SK-N-SH (cell line): Measurements from ENCODE around the gene ABHD12. TPM values are rescaled to one million over a fixed set of nuclear protein-coding genes. Genes with fewer than 3 reads are reported as not detected.

Experiments used
- CTCF ChIA-PET: fragments of 300-600, 350-600 bp; formaldehyde crosslinking; extraction: SDS; loops from one replicate; lab custom pipeline; 2021; lab: Yijun Ruan, JAX
- POLR2A ChIA-PET: fragments of 350-600 bp; sonication (Branson Sonifier 250); formaldehyde crosslinking; extraction: SDS; loops from one replicate; lab custom pipeline; 2020; ENCODE audit warnings: antibody characterized with exemption, inconsistent platforms; lab: Yijun Ruan, JAX
- DNase-seq: peaks from one replicate; pipeline ENCODE4 v3.0.0; 2012
- H2AFZ ChIP-seq: fragments of 200-600 bp; sonication (generic); 2 replicates; pipeline ENCODE4 v1.8.1; 2016; ENCODE audit warnings: antibody characterized with exemption, mild to moderate bottlenecking, low read depth
- H3F3A ChIP-seq: fragments of 200-600 bp; sonication (generic); replicated peaks from 2 replicates; pipeline ENCODE3; 2016; ENCODE audit warnings: antibody characterized with exemption, mild to moderate bottlenecking; ENCODE audit not compliant: insufficient read depth
- H3K27ac ChIP-seq, 2 experiments: fragments of 200-500 bp in 1 of 2; fragments of 200-600 bp in 1 of 2; sonication (Bioruptor generic) in 1 of 2; sonication (generic), shearing (Covaris generic) in 1 of 2; 2 replicates each; pipeline versions ENCODE4 v1.5.1 to v1.6.1; 2014 to 2016; ENCODE audit warnings: low read depth in 2 of 2, inconsistent platforms in 1 of 2, low read length in 1 of 2, mild to moderate bottlenecking in 1 of 2, mixed read lengths in 1 of 2
- H3K27me3 ChIP-seq: fragments of 200-600 bp; sonication (generic), shearing (Covaris generic); 2 replicates; pipeline ENCODE4 v1.6.1; 2016; ENCODE audit warnings: mixed run types; ENCODE audit not compliant: insufficient read depth
- H3K36me3 ChIP-seq, 2 experiments: fragments of 200-500 bp in 1 of 2; fragments of 200-600 bp in 1 of 2; sonication (Bioruptor generic) in 1 of 2; sonication (generic) in 1 of 2; replicated peaks in 1 of 2; 2 replicates each; pipeline versions ENCODE3 to v1.5.1; 2014 to 2016; ENCODE audit warnings: low read length in 1 of 2, mild to moderate bottlenecking in 1 of 2; ENCODE audit not compliant: insufficient read depth in 2 of 2, control insufficient read depth in 1 of 2
- H3K4me1 ChIP-seq, 2 experiments: fragments of 200-500 bp in 1 of 2; fragments of 200-600 bp in 1 of 2; sonication (Bioruptor generic) in 1 of 2; sonication (generic), shearing (Covaris generic) in 1 of 2; 2 replicates each; pipeline versions ENCODE4 v1.5.1 to v1.6.1; 2014 to 2016; ENCODE audit warnings: low read depth in 1 of 2, low read length in 1 of 2, mixed run types in 1 of 2; ENCODE audit not compliant: insufficient read depth in 2 of 2, control insufficient read depth in 1 of 2
- H3K4me2 ChIP-seq: fragments of 200-600 bp; sonication (generic), shearing (Covaris generic); 2 replicates; pipeline ENCODE4 v1.6.1; 2017; ENCODE audit warnings: mixed run types
- H3K4me3 ChIP-seq, 2 experiments: fragments of 200-500 bp in 1 of 2; fragments of 200-600 bp in 1 of 2; sonication (Bioruptor generic) in 1 of 2; sonication (generic), shearing (Covaris generic) in 1 of 2; 2 replicates each; pipeline versions ENCODE4 v1.5.1 to v1.8.1; 2014 to 2016; ENCODE audit warnings: low read depth in 2 of 2, inconsistent platforms in 1 of 2, low read length in 1 of 2, mild to moderate bottlenecking in 1 of 2, mixed read lengths in 1 of 2, moderate library complexity in 1 of 2
- H3K79me2 ChIP-seq: fragments of 200-600 bp; sonication (generic); 2 replicates; pipeline ENCODE4 v1.8.1; 2017; ENCODE audit warnings: mild to moderate bottlenecking; ENCODE audit not compliant: insufficient read depth
- H3K9ac ChIP-seq: fragments of 200-600 bp; sonication (generic); 2 replicates; pipeline ENCODE4 v1.6.1; 2017; ENCODE audit warnings: mixed run types
- H3K9me2 ChIP-seq: fragments of 200-600 bp; sonication (generic); 2 replicates; pipeline ENCODE4 v1.6.1; 2017; ENCODE audit warnings: mixed run types
- H3K9me3 ChIP-seq: fragments of 200-600 bp; sonication (generic); 2 replicates; pipeline ENCODE4 v1.6.1; 2017; ENCODE audit warnings: mixed run types, mild to moderate bottlenecking, moderate library complexity
- H4K20me1 ChIP-seq: fragments of 200-600 bp; sonication (generic); 2 replicates; pipeline ENCODE4 v1.6.1; 2017; ENCODE audit warnings: mild to moderate bottlenecking, mixed run types; ENCODE audit not compliant: insufficient read depth
- ELF1 ChIP-seq: IDR thresholded peaks from 2 replicates; pipeline ENCODE4 v1.4.0; 2012
- EP300 ChIP-seq, 2 experiments: IDR thresholded peaks; 2 replicates each; pipeline versions ENCODE4 v1.4.0 to v1.6.1; 2012; ENCODE audit warnings: borderline replicate concordance in 1 of 2, low read depth in 1 of 2, low read length in 1 of 2
- GABPA ChIP-seq: IDR thresholded peaks from 2 replicates; pipeline ENCODE4 v1.4.0; 2012; ENCODE audit warnings: low read depth, mild to moderate bottlenecking
- GATA2 ChIP-seq: sonication (generic); formaldehyde crosslinking; IDR thresholded peaks from 2 replicates; pipeline ENCODE4 v1.5.0; 2020; ENCODE audit warnings: mild to moderate bottlenecking, missing genetic modification reagents
- JUND ChIP-seq: IDR thresholded peaks from 2 replicates; pipeline ENCODE4 v1.4.0; 2012
- MXI1 ChIP-seq: IDR thresholded peaks from 2 replicates; pipeline ENCODE4 v1.6.1; 2012; ENCODE audit warnings: mild to moderate bottlenecking, low read depth, low read length, improper control_type of control experiment
- NFIC ChIP-seq: IDR thresholded peaks from 2 replicates; pipeline ENCODE4 v1.4.0; 2012; ENCODE audit warnings: borderline replicate concordance
- NRF1 ChIP-seq: IDR thresholded peaks from 2 replicates; pipeline ENCODE4 v1.6.1; 2012; ENCODE audit warnings: low read depth, mild to moderate bottlenecking, low read length
- POLR2AphosphoS5 ChIP-seq: IDR thresholded peaks from 2 replicates; pipeline ENCODE4 v1.6.1; 2012; ENCODE audit warnings: low read depth, low read length
- RXRA ChIP-seq: IDR thresholded peaks from 2 replicates; pipeline ENCODE4 v1.4.0; 2012; ENCODE audit warnings: low read depth, mild to moderate bottlenecking, borderline replicate concordance
- WGBS: methylation state at CpG from one replicate; pipeline ENCODE4 v1.1.6; 2017; ENCODE audit warnings: low lambda C conversion rate; 5-methylcytosine and 5-hydroxymethylcytosine counted together
- polyA plus RNA-seq, 3 experiments: library from polyadenylated mRNA; depleted of rRNA; stranded (reverse); fragments of >200 nt; gene quantifications; 2 replicates each; pipeline ENCODE4 v1.2.3, GENCODE V29; 2012
- TF ChIP-seq, protein P1 (sequence below): IDR thresholded peaks from 2 replicates; pipeline ENCODE4 v1.4.0; 2012; ENCODE audit warnings: low read depth
- TF ChIP-seq, protein P2 (sequence below): fragments of 150-350 bp; IDR thresholded peaks from 2 replicates; pipeline ENCODE4 v1.6.1; 2017; ENCODE audit warnings: antibody characterized with exemption, low read length, low read depth, borderline replicate concordance
- TF ChIP-seq, protein P3 (sequence below): IDR thresholded peaks from 2 replicates; pipeline ENCODE4; 2012
- TF ChIP-seq, protein P4 (sequence below): IDR thresholded peaks from 2 replicates; pipeline ENCODE4 v1.6.1; 2012; ENCODE audit warnings: mild to moderate bottlenecking, low read depth, low read length, moderate library complexity
- TF ChIP-seq, protein P5 (sequence below): IDR thresholded peaks from 2 replicates; pipeline ENCODE4 v1.4.0; 2012; ENCODE audit warnings: low read depth, borderline replicate concordance

ABHD12 gene
- polyA plus RNA-seq, 1 of the 3 experiments (the other 2 are of a cell fraction): 33.5 TPM

DNA sequence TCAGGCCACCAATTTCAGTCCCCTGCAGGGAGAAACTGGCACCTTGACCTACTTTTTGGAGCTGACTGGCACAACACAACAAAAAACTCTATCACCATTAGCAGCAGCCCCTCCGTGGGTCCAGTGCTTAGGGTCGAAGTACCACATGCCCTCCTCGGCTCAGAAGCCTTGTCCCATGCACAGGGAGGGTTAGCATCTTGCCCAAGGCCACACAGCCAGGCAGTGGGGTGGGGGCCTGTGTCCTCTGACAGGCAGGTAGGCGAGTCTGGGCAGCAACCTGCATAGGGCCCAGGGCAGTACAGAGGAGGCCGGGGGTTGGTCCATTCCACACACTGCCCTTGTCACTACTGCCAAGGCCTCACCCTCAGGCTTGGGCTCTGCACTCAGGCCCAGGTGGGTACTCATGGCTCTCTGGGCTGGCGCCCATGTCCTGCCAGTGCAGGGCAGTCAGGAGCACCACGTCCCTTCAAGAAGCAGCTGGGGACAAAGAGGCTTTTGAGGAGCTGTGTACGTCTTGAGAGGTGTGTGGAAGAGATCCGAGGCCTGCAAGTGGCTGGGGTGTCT, 89.2 kb downstream of the ABHD12 start:
- CTCF ChIA-PET: interaction anchor here (2.4 to 3.0 kb wide), 3 partner anchors 8 to 98 kb away, joined by 9 to 32 read pairs (median 11); no protein-coding TSS in a partner anchor
- Histone ChIP-seq H3K4me2 (no peak overlapping the region), H3K4me3 (no peak overlapping the region), H3K27ac (no peak overlapping the region), H3K9me3 (no peaks in the 10 kb centered on the region), H3K9ac (no peak overlapping the region), H4K20me1 (no peaks in the 10 kb centered on the region; the same call in 1 of the 2 replicates), H2AFZ (no peak overlapping the region), H3K27me3 (no peaks in the 10 kb centered on the region), H3K9me2 (no peaks in the 10 kb centered on the region), H3F3A (peaks cover 7% of the 10 kb centered on the region), H3K79me2 (no peaks in the 10 kb centered on the region)
- 98% methylated on average over 5 of the region's 9 CpGs for WGBS
- no peak for DNase-seq
- POLR2A ChIA-PET: no interaction called here
- TF ChIP-seq RXRA: no peak
- TF ChIP-seq, protein P1, sequence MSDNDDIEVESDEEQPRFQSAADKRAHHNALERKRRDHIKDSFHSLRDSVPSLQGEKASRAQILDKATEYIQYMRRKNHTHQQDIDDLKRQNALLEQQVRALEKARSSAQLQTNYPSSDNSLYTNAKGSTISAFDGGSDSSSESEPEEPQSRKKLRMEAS: no peak
- TF ChIP-seq EP300 (IDR thresholded peaks at IDR 0.05; ENCODE audit: borderline replicate concordance in 1 of 2, low read depth in 1 of 2, low read length in 1 of 2): no peak
- TF ChIP-seq, protein P2, sequence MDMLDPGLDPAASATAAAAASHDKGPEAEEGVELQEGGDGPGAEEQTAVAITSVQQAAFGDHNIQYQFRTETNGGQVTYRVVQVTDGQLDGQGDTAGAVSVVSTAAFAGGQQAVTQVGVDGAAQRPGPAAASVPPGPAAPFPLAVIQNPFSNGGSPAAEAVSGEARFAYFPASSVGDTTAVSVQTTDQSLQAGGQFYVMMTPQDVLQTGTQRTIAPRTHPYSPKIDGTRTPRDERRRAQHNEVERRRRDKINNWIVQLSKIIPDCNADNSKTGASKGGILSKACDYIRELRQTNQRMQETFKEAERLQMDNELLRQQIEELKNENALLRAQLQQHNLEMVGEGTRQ: no peak
- TF ChIP-seq JUND: no peak
- TF ChIP-seq GATA2 (CRISPR knock-in tag): no peak
- TF ChIP-seq NRF1: no peak
- TF ChIP-seq GABPA: no peak
- TF ChIP-seq, protein P3, sequence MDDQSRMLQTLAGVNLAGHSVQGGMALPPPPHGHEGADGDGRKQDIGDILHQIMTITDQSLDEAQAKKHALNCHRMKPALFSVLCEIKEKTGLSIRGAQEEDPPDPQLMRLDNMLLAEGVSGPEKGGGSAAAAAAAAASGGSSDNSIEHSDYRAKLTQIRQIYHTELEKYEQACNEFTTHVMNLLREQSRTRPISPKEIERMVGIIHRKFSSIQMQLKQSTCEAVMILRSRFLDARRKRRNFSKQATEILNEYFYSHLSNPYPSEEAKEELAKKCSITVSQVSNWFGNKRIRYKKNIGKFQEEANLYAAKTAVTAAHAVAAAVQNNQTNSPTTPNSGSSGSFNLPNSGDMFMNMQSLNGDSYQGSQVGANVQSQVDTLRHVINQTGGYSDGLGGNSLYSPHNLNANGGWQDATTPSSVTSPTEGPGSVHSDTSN: no peak
- no peak for TF ChIP-seq POLR2AphosphoS5
- TF ChIP-seq MXI1: no peak
- TF ChIP-seq ELF1: no peak
- TF ChIP-seq, protein P4, sequence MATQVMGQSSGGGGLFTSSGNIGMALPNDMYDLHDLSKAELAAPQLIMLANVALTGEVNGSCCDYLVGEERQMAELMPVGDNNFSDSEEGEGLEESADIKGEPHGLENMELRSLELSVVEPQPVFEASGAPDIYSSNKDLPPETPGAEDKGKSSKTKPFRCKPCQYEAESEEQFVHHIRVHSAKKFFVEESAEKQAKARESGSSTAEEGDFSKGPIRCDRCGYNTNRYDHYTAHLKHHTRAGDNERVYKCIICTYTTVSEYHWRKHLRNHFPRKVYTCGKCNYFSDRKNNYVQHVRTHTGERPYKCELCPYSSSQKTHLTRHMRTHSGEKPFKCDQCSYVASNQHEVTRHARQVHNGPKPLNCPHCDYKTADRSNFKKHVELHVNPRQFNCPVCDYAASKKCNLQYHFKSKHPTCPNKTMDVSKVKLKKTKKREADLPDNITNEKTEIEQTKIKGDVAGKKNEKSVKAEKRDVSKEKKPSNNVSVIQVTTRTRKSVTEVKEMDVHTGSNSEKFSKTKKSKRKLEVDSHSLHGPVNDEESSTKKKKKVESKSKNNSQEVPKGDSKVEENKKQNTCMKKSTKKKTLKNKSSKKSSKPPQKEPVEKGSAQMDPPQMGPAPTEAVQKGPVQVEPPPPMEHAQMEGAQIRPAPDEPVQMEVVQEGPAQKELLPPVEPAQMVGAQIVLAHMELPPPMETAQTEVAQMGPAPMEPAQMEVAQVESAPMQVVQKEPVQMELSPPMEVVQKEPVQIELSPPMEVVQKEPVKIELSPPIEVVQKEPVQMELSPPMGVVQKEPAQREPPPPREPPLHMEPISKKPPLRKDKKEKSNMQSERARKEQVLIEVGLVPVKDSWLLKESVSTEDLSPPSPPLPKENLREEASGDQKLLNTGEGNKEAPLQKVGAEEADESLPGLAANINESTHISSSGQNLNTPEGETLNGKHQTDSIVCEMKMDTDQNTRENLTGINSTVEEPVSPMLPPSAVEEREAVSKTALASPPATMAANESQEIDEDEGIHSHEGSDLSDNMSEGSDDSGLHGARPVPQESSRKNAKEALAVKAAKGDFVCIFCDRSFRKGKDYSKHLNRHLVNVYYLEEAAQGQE: no peak
- TF ChIP-seq NFIC: no peak
- TF ChIP-seq, protein P5, sequence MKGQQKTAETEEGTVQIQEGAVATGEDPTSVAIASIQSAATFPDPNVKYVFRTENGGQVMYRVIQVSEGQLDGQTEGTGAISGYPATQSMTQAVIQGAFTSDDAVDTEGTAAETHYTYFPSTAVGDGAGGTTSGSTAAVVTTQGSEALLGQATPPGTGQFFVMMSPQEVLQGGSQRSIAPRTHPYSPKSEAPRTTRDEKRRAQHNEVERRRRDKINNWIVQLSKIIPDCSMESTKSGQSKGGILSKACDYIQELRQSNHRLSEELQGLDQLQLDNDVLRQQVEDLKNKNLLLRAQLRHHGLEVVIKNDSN: no peak
- TF ChIP-seq, all 33 proteins: peak for 0
- peaks cover 3% of the 10 kb centered on the region in 2 experiments; a peak in 1 of 4 replicates for H3K4me1 ChIP-seq
- H3K36me3 ChIP-seq: peaks cover 15 to 26% of the 10 kb centered on the region in 2 experiments
